Kidney (tissue), 14 donors: ENCODE measurements around the gene TEX9. TPM values are rescaled to one million over a fixed set of nuclear protein-coding genes. Genes with fewer than 3 reads are reported as not detected.

Source experiments
- DNase-seq, 5 donors: peaks; one replicate each; pipeline ENCODE4 v3.0.0-alpha.2; 2013 to 2020
- FAIRE-seq: peaks from 2 replicates; lab custom pipeline; 2012; peaks lifted over from hg19 to GRCh38; lab: Jason Lieb, UNC
- H3K27ac ChIP-seq, 2 donors: one replicate each; pipeline ENCODE4 v1.7.0; 2013; ENCODE audit warnings: low read depth in 2 of 2, low read length in 2 of 2, inconsistent platforms in 1 of 2
- H3K27me3 ChIP-seq: one replicate; pipeline ENCODE4 v1.7.1; 2013; ENCODE audit warnings: low read length, inconsistent platforms; ENCODE audit not compliant: control insufficient read depth, insufficient read depth
- H3K36me3 ChIP-seq, 3 donors: one replicate each; pipeline versions ENCODE4 v1.7.0 to v1.7.1; 2013; ENCODE audit warnings: low read length in 3 of 3, control low read depth in 1 of 3, inconsistent platforms in 1 of 3; ENCODE audit not compliant: insufficient read depth in 3 of 3, control insufficient read depth in 2 of 3
- H3K4me1 ChIP-seq, 3 donors: one replicate each; pipeline versions ENCODE4 v1.7.0 to v1.7.1; 2013; ENCODE audit warnings: low read length in 3 of 3, inconsistent platforms in 1 of 3, low read depth in 1 of 3; ENCODE audit not compliant: control insufficient read depth in 2 of 3, insufficient read depth in 2 of 3
- H3K4me3 ChIP-seq, 3 donors: one replicate each; pipeline versions ENCODE4 v1.7.0 to v1.8.1; 2013; ENCODE audit warnings: low read length in 3 of 3, control low read depth in 1 of 3, inconsistent platforms in 1 of 3
- H3K9ac ChIP-seq, 3 donors: one replicate each; pipeline versions ENCODE4 v1.7.0 to v1.7.1; 2013; ENCODE audit warnings: low read length in 3 of 3, control low read depth in 1 of 3, inconsistent platforms in 1 of 3
- H3K9me3 ChIP-seq, 3 donors: one replicate each; pipeline versions ENCODE4 v1.7.0 to v1.7.1; 2013; ENCODE audit warnings: low read length in 3 of 3, control low read depth in 1 of 3, inconsistent platforms in 1 of 3; ENCODE audit not compliant: control insufficient read depth in 2 of 3, insufficient read depth in 1 of 3
- CTCF ChIP-seq: IDR thresholded peaks from 3 replicates; pipeline ENCODE4 v1.5.1; 2012; ENCODE audit warnings: mild to moderate bottlenecking, moderate library complexity, borderline replicate concordance; ENCODE audit not compliant: insufficient read depth; ENCODE audit errors: extremely low read depth
- intact Hi-C: fragments of 100-400 bp; cut with DNase I; formaldehyde crosslinking; loops from one replicate; pipeline ENCODE4 v1.11.1; 2022
- polyA plus RNA-seq: library from polyadenylated mRNA; stranded (reverse); fragments of 350-450 nt; fragmentation: Illumina TruSeq; extraction: RNeasy Lipid Tissue Mini Kit (QIAGEN cat#74804); gene quantifications from one replicate; pipeline ENCODE4 v1.2.3, GENCODE V29; 2014; ENCODE audit warnings: low read depth, low replicate concordance; ENCODE audit not compliant: insufficient read depth
- total RNA-seq: library from RNA; stranded (reverse); fragmentation: NEBNext Ultra II Directional; extraction: Animal tissue kit (Norgen Biotek cat#: 25700); gene quantifications from one replicate; pipeline ENCODE4 v1.2.1, GENCODE V29; 2021
- donor health status: control.
- donor health status: control.
- donor health status: control.
- donor health status: control.
- donor health status: control.
- donor health status: DM: yes; HTN: yes; CAD: no.
- donor health status: Normal renal cell carcinoma (clear cell type).

TEX9 gene
- total and polyA plus RNA-seq, 2 donors from 2014 or later = 9.4 to 35.2 TPM

- no peak for DNase-seq
- intact Hi-C loops = no loop called here
- Histone ChIP-seq H3K36me3 (no peaks in the 10 kb centered on the region), H3K4me3 (no peak overlapping the region), H3K4me1 (no peaks in the 10 kb centered on the region), H3K27ac (no peak overlapping the region), H3K9me3 (peaks cover 0 to 2% (median 0%) of the 10 kb centered on the region in 3 donors), H3K27me3 (no peaks in the 10 kb centered on the region), H3K9ac (no peak overlapping the region)
- no peak for TF ChIP-seq CTCF
- FAIRE-seq = no peak
Measured at GRCh38 chr15:56327721-56328502, 37.3 kb upstream of the TEX9 start.

- Histone ChIP-seq H3K27me3 (no peaks in the 10 kb centered on the region), H3K36me3 (no peaks in the 10 kb centered on the region), H3K27ac (no peak overlapping the region), H3K4me3 (no peak overlapping the region), H3K9ac (no peak overlapping the region), H3K9me3 (no peaks in the 10 kb centered on the region), H3K4me1 (peaks cover 0 to 9% (median 0%) of the 10 kb centered on the region in 3 donors)
- no peak for TF ChIP-seq CTCF
- intact Hi-C loops = no loop called here
- DNase-seq (peak in 2 of 5 donors; percentile 4 to 12), FAIRE-seq (no peak)
Measured at GRCh38 chr15:56337084-56337725, 28.0 kb upstream of the TEX9 start.

GRCh38 chr15:56339594-56339993 is 25.6 kb upstream of the TEX9 start:
- H3K9ac ChIP-seq = no peak overlapping the region
- no peak for TF ChIP-seq CTCF
- DNase-seq = no peak
- no peaks in the 10 kb centered on the region for H3K36me3 ChIP-seq
- intact Hi-C loops = no loop called here
- no peak overlapping the region for H3K4me3 ChIP-seq
- H3K27me3 ChIP-seq = no peaks in the 10 kb centered on the region
- no peak for FAIRE-seq
- H3K9me3 ChIP-seq = no peaks in the 10 kb centered on the region
- H3K27ac ChIP-seq = no peak overlapping the region
- peaks cover 0 to 9% (median 0%) of the 10 kb centered on the region in 3 donors for H3K4me1 ChIP-seq
